Neural progenitor cell (in vitro differentiated cells): ENCODE data around the gene AUP1. TPM values are rescaled to one million over a fixed set of nuclear protein-coding genes. Genes with fewer than 3 reads are reported as not detected.

ENCODE experiments used
- DNase-seq: peaks from one replicate; pipeline ENCODE4 v3.0.0-alpha.2; 2016; ENCODE audit warnings: low spot score
- H2AFZ ChIP-seq: fragments of 200-600 bp; sonication (generic); replicated peaks from 2 replicates; pipeline ENCODE4 v1.6.1; 2016; ENCODE audit warnings: antibody characterized with exemption
- H3F3A ChIP-seq: fragments of 200-600 bp; sonication (generic); 2 replicates; pipeline ENCODE4 v1.6.1; 2016; ENCODE audit warnings: antibody characterized with exemption, low read depth
- H3K27ac ChIP-seq: fragments of 200-600 bp; sonication (generic); 2 replicates; pipeline ENCODE4 v1.5.1; 2016; ENCODE audit warnings: mild to moderate bottlenecking
- H3K27me3 ChIP-seq: fragments of 200-600 bp; sonication (generic); 2 replicates; pipeline ENCODE4 v1.6.1; 2016; ENCODE audit warnings: mild to moderate bottlenecking, moderate library complexity
- H3K36me3 ChIP-seq: fragments of 200-600 bp; sonication (generic); 2 replicates; pipeline ENCODE4 v1.5.1; 2016
- H3K4me1 ChIP-seq: fragments of 200-600 bp; sonication (generic); 2 replicates; pipeline ENCODE4 v1.6.1; 2016; ENCODE audit warnings: mixed run types
- H3K4me2 ChIP-seq: fragments of 200-600 bp; sonication (generic); 2 replicates; pipeline ENCODE4 v1.6.1; 2016
- H3K4me3 ChIP-seq: fragments of 200-600 bp; sonication (generic); 2 replicates; pipeline ENCODE4 v1.5.1; 2016
- H3K79me2 ChIP-seq: fragments of 200-600 bp; sonication (generic); 2 replicates; pipeline ENCODE4 v1.6.1; 2016; ENCODE audit warnings: low read depth
- H3K9ac ChIP-seq: fragments of 200-600 bp; sonication (generic); 2 replicates; pipeline ENCODE4 v1.6.1; 2016
- H3K9me3 ChIP-seq: fragments of 200-600 bp; sonication (generic); 2 replicates; pipeline ENCODE4 v1.5.1; 2016; ENCODE audit warnings: low read depth
- H4K20me1 ChIP-seq: fragments of 200-600 bp; sonication (generic); 2 replicates; pipeline ENCODE4 v1.6.1; 2016; ENCODE audit warnings: low read depth
- H3K27ac Mint-ChIP-seq: 3 replicates; pipeline ENCODE4 v1.8.0; 2021; ENCODE audit warnings: mixed read lengths
- H3K27me3 Mint-ChIP-seq: 2 replicates; pipeline ENCODE4 v1.8.0; 2022; ENCODE audit warnings: low read depth, mild to moderate bottlenecking, inconsistent platforms, moderate library complexity, mixed read lengths; ENCODE audit not compliant: insufficient read depth
- H3K36me3 Mint-ChIP-seq: 3 replicates; pipeline ENCODE4 v1.8.0; 2021; ENCODE audit warnings: mixed read lengths
- H3K4me1 Mint-ChIP-seq: 3 replicates; pipeline ENCODE4 v1.8.0; 2021; ENCODE audit warnings: mixed read lengths
- H3K4me3 Mint-ChIP-seq: 3 replicates; pipeline ENCODE4 v1.8.0; 2021; ENCODE audit warnings: mild to moderate bottlenecking, moderate library complexity, mixed read lengths
- H3K9me3 Mint-ChIP-seq: 3 replicates; pipeline ENCODE4 v1.8.0; 2020; ENCODE audit warnings: mixed read lengths
- EZH2 ChIP-seq: fragments of 200-600 bp; sonication (generic); IDR thresholded peaks from 2 replicates; pipeline ENCODE4 v1.6.1; 2017; ENCODE audit warnings: antibody characterized with exemption, mild to moderate bottlenecking, moderate library complexity
- EZH2phosphoT487 ChIP-seq: fragments of 200-600 bp; sonication (generic); IDR thresholded peaks from 2 replicates; pipeline ENCODE4 v1.6.1; 2017; ENCODE audit warnings: antibody characterized with exemption
- total RNA-seq: library from RNA; depleted of rRNA; stranded (reverse); fragments of >200 nt; gene quantifications from 2 replicates; pipeline ENCODE4 v1.2.3, GENCODE V29; 2015; ENCODE audit warnings: low replicate concordance
- TF ChIP-seq, protein P1 (sequence below): fragments of 200-600 bp; sonication (generic); IDR thresholded peaks from 2 replicates; pipeline ENCODE4 v1.5.1; 2017; ENCODE audit warnings: antibody characterized with exemption, mild to moderate bottlenecking

Gene AUP1
- total RNA-seq, 1 donor from 2014 or later: 47.9 TPM

DNA sequence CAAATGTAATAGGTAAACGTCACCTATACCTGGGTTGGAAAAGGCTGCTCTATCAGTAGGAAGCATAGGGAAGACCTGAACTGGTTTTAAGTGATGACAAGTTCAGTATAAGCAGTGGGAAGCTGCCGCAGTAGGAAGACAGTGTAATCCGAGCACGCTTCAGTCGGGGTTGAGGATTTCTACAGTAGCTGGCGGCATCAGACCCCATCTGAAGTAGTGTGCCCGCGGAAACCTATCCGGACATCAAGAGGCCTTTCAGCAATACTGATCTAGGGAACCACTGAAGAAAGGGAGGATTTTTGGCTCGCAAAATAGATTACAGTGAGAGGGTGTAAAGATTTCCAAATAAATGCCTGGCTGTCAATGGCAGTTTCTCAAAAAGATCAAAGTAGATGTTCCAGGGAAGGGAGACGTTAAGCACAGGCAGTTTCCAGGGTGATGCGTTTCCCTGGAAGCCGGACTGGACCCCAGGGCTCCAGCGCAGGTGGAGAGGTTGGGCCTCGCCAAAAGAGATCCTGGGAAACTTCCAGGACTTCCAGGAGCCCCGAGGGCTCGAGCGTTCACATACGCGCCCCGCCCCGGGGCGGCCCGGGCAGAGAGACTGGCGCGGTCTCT, 18.9 kb upstream of the AUP1 start:
- Histone ChIP-seq H3K9me3 (no peaks in the 10 kb centered on the region), H3K27ac (no peak overlapping the region), H3K79me2 (peaks cover 15% of the 10 kb centered on the region), H4K20me1 (peaks cover 14% of the 10 kb centered on the region), H3K4me2 (peak overlapping the region; percentile 74), H3K9ac (no peak overlapping the region), H3F3A (peaks cover 23% of the 10 kb centered on the region), H3K36me3 (no peaks in the 10 kb centered on the region), H3K27me3 (peaks cover 45% of the 10 kb centered on the region), H3K4me1 (peaks cover 11% of the 10 kb centered on the region), H2AFZ (peak overlapping the region; percentile 95), H3K4me3 (peak overlapping the region; percentile 51)
- H3K9me3 Mint-ChIP-seq: no peaks in the 10 kb centered on the region
- H3K4me3 Mint-ChIP-seq: peak overlapping the region; percentile 86
- no peak overlapping the region for H3K27ac Mint-ChIP-seq
- DNase-seq: peak; percentile 41
- TF ChIP-seq EZH2: no peak
- TF ChIP-seq, protein P1, sequence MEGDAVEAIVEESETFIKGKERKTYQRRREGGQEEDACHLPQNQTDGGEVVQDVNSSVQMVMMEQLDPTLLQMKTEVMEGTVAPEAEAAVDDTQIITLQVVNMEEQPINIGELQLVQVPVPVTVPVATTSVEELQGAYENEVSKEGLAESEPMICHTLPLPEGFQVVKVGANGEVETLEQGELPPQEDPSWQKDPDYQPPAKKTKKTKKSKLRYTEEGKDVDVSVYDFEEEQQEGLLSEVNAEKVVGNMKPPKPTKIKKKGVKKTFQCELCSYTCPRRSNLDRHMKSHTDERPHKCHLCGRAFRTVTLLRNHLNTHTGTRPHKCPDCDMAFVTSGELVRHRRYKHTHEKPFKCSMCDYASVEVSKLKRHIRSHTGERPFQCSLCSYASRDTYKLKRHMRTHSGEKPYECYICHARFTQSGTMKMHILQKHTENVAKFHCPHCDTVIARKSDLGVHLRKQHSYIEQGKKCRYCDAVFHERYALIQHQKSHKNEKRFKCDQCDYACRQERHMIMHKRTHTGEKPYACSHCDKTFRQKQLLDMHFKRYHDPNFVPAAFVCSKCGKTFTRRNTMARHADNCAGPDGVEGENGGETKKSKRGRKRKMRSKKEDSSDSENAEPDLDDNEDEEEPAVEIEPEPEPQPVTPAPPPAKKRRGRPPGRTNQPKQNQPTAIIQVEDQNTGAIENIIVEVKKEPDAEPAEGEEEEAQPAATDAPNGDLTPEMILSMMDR: no peak
- TF ChIP-seq EZH2phosphoT487: no peak
- peaks cover 23% of the 10 kb centered on the region for H3K4me1 Mint-ChIP-seq
- H3K36me3 Mint-ChIP-seq: peaks cover 26% of the 10 kb centered on the region
- peaks cover 19% of the 10 kb centered on the region for H3K27me3 Mint-ChIP-seq

GRCh38 chr2:74546004-74546403, 16.5 kb upstream of the AUP1 start:
- peaks cover 4% of the 10 kb centered on the region for H3K4me1 ChIP-seq
- TF ChIP-seq EZH2phosphoT487: no peak
- TF ChIP-seq, protein P1: no peak
- TF ChIP-seq EZH2: no peak
- no peak overlapping the region for H3K4me3 Mint-ChIP-seq
- H3K36me3 Mint-ChIP-seq: peaks cover 19% of the 10 kb centered on the region
- no peak for DNase-seq
- H3K9me3 Mint-ChIP-seq: no peaks in the 10 kb centered on the region
- no peak overlapping the region for H3K9ac ChIP-seq
- H3F3A ChIP-seq: peaks cover 13% of the 10 kb centered on the region
- H2AFZ ChIP-seq: no peak overlapping the region
- H3K27me3 Mint-ChIP-seq: peaks cover 21% of the 10 kb centered on the region
- H3K27ac Mint-ChIP-seq: no peak overlapping the region
- peaks cover 16% of the 10 kb centered on the region for H3K4me1 Mint-ChIP-seq
- no peak overlapping the region for H3K27ac ChIP-seq
- H3K36me3 ChIP-seq: no peaks in the 10 kb centered on the region
- H3K27me3 ChIP-seq: peaks cover 38% of the 10 kb centered on the region
- H3K4me2 ChIP-seq: no peak overlapping the region
- H4K20me1 ChIP-seq: peaks cover 6% of the 10 kb centered on the region
- H3K9me3 ChIP-seq: no peaks in the 10 kb centered on the region
- peaks cover 4% of the 10 kb centered on the region for H3K79me2 ChIP-seq
- H3K4me3 ChIP-seq: no peak overlapping the region

DNA sequence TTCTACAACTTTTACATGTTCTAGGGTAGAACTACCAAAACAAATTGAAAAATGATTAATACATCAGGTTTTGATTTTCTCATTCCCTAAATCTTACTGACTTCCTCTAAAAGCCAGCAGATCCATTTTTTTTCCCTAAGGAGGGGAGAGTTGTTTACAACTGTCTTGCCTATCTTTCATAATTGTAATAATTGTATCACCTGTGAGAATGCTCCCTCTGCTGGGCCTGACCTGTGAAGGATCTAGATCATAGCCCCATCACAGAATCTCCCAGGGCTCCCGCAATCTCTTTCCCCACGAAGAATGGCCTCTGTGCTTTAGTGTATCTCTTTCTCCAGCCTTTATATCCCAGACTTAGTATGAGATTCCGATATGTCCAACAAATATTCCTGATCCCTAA, 15.1 kb upstream of the AUP1 start:
- no peak overlapping the region for H3K4me2 ChIP-seq
- no peak overlapping the region for H3K4me3 Mint-ChIP-seq
- H3K9ac ChIP-seq: no peak overlapping the region
- H3K9me3 ChIP-seq: no peaks in the 10 kb centered on the region
- H3K27ac ChIP-seq: no peak overlapping the region
- peaks cover 13% of the 10 kb centered on the region for H3K36me3 Mint-ChIP-seq
- H3F3A ChIP-seq: peaks cover 10% of the 10 kb centered on the region
- H3K36me3 ChIP-seq: no peaks in the 10 kb centered on the region
- H3K27ac Mint-ChIP-seq: no peak overlapping the region
- H3K4me3 ChIP-seq: no peak overlapping the region
- H2AFZ ChIP-seq: no peak overlapping the region
- no peaks in the 10 kb centered on the region for H3K79me2 ChIP-seq
- H3K27me3 Mint-ChIP-seq: peaks cover 11% of the 10 kb centered on the region
- H3K4me1 ChIP-seq: peaks cover 4% of the 10 kb centered on the region
- H3K9me3 Mint-ChIP-seq: no peaks in the 10 kb centered on the region
- DNase-seq: no peak
- peaks cover 26% of the 10 kb centered on the region for H3K27me3 ChIP-seq
- TF ChIP-seq EZH2 (no peak), EZH2phosphoT487 (no peak)
- TF ChIP-seq, protein P1: no peak
- H3K4me1 Mint-ChIP-seq: peaks cover 10% of the 10 kb centered on the region
- peaks cover 6% of the 10 kb centered on the region for H4K20me1 ChIP-seq
